Lower leg skin (tissue), 3 donors: ENCODE data around the gene ADGRL1.

Source experiments
- CTCF ChIP-seq, 3 donors: fragments of 450-650 bp; IDR thresholded peaks; one replicate each; pipeline ENCODE4 v1.5.1; 2016; ENCODE audit warnings: antibody characterized with exemption in 3 of 3, mild to moderate bottlenecking in 3 of 3, moderate library complexity in 2 of 3
- POLR2A ChIP-seq, 2 donors: fragments of 450-650 bp; IDR thresholded peaks; one replicate each; pipeline ENCODE4 v1.6.1; 2016 to 2017; ENCODE audit warnings: antibody characterized with exemption in 2 of 2, mild to moderate bottlenecking in 1 of 2, moderate library complexity in 1 of 2

GRCh38 chr19:14106840-14107239 lies 99.1 kb downstream of the ADGRL1 start:
- TF ChIP-seq CTCF (IDR thresholded peaks at IDR 0.05) (no peak), POLR2A (IDR thresholded peaks at IDR 0.05) (no peak)
